ENCODE data around the gene RPS18. TPM values are rescaled to one million over a fixed set of nuclear protein-coding genes. Genes with fewer than 3 reads are reported as not detected.

The RPS18 gene
- total RNA-seq, 1 experiment from 2014 or later: 2,614 TPM

DNA sequence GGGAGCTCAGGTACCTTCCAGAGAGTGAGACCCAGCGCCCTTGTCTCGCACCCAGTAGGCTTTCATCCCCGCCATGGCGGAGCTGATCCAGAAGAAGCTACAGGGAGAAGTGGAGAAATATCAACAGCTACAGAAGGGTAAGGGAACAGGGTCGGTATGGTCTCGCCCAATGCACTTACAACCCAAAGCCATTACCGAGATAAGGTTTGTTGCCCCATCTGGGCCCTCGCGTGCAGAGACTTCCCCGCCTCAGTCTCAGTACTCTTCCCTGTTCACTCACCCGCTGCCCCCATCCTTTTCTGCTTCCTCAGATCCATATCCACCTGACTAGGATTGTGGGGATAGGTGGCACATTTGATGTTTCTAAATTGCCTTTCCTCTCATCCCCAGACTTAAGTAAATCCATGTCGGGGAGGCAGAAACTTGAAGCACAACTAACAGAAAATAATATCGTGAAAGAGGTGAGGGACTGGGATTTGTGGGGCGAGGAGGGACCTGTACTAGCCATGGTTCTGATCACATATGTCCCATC is 18.0 kb downstream of the RPS18 start:
- DNase-seq (ENCODE audit: low read depth in 1 of 2, low spot score in 2 of 2): no peak
- Histone ChIP-seq H3K9me3 (replicated peaks) (no peaks in the 10 kb centered on the region), H3K36me3 (peaks cover 70% of the 10 kb centered on the region), H3K4me1 (replicated peaks) (peaks cover 17% of the 10 kb centered on the region), H3K27ac (peak overlapping the region; percentile 17; the same call in 1 of the 2 replicates), H3K27me3 (replicated peaks) (no peaks in the 10 kb centered on the region), H3K4me3 (peak overlapping the region; percentile 54)

DNA sequence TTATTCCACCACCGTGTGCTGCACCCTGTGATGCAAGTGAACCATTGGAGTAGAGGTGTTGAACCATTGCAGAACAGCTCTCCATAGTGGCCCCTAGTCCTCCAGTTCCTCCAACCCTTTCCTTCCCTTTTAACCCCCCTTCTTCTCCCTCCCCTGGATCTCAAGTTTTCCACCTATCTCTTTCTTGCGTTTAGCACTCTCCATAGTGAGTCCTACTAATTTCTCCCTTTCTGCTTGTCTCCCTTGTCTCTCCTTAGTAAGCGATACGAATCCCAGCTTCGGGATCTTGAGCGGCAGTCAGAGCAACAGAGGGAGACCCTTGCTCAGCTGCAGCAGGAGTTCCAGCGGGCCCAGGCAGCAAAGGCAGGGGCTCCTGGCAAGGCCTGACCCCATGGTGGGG is 18.6 kb downstream of the RPS18 start:
- no peak overlapping the region for H3K27ac ChIP-seq
- peaks cover 66% of the 10 kb centered on the region for H3K36me3 ChIP-seq
- DNase-seq (ENCODE audit: low read depth in 1 of 2, low spot score in 2 of 2): no peak
- H3K4me3 ChIP-seq: peak overlapping the region; percentile 54
- no peaks in the 10 kb centered on the region for H3K27me3 ChIP-seq (replicated peaks)
- peaks cover 17% of the 10 kb centered on the region for H3K4me1 ChIP-seq (replicated peaks)
- no peaks in the 10 kb centered on the region for H3K9me3 ChIP-seq (replicated peaks)

DNA sequence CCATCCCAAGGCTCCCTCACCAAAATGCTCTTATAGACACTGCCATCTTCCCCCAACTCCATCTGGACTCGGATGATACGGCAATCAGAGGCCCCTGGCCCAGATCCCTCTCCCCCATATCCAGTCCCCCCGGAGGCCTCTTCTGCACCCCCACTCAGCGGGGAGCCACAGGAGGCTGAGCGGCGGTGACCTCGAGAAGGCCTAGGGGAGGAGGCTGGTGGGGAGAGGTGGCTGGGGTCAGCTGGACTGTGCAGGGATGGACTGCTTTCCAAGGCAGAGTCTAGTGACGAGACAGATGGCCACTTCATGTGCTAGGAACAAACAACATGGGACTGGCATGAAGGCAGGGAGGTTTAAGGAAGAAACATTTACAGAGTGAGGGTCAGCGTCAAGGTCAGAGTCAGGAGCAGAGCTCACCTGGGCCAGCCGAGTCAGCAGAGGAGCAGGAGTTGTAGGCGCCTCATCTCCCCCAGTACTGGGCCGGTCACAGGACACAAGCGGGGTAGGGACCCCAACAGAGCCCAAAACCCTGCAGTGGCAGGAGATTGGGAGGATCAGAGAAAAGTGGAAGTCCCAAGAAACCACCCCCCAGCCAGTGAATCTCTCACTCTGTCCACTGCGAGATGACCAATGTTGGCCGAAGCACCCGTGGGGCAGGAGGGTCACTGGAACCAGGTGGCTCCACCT is 21.3 kb downstream of the RPS18 start:
- Histone ChIP-seq H3K27ac (no peak overlapping the region), H3K9me3 (replicated peaks) (no peaks in the 10 kb centered on the region), H3K4me3 (no peak overlapping the region), H3K27me3 (replicated peaks) (no peaks in the 10 kb centered on the region), H3K36me3 (peaks cover 53% of the 10 kb centered on the region), H3K4me1 (replicated peaks) (peaks cover 19% of the 10 kb centered on the region)
- no peak for DNase-seq (ENCODE audit: low read depth in 1 of 2, low spot score in 2 of 2)

GRCh38 chr6:33294086-33294823 is 22.4 kb downstream of the RPS18 start:
- Histone ChIP-seq H3K27me3 (replicated peaks) (no peaks in the 10 kb centered on the region), H3K36me3 (peaks cover 51% of the 10 kb centered on the region), H3K4me1 (replicated peaks) (peaks cover 17% of the 10 kb centered on the region), H3K9me3 (replicated peaks) (no peaks in the 10 kb centered on the region), H3K27ac (no peak overlapping the region), H3K4me3 (no peak overlapping the region)
- DNase-seq (ENCODE audit: low read depth in 1 of 2, low spot score in 2 of 2): no peak

- no peak for DNase-seq (ENCODE audit: low read depth in 1 of 2, low spot score in 2 of 2)
- H3K27ac ChIP-seq: no peak overlapping the region
- H3K9me3 ChIP-seq (replicated peaks): no peaks in the 10 kb centered on the region
- no peaks in the 10 kb centered on the region for H3K27me3 ChIP-seq (replicated peaks)
- peaks cover 15% of the 10 kb centered on the region for H3K4me1 ChIP-seq (replicated peaks)
- no peak overlapping the region for H3K4me3 ChIP-seq
- H3K36me3 ChIP-seq: peaks cover 53% of the 10 kb centered on the region
Observed at GRCh38 chr6:33295621-33296369, 23.9 kb downstream of the RPS18 start.

DNA sequence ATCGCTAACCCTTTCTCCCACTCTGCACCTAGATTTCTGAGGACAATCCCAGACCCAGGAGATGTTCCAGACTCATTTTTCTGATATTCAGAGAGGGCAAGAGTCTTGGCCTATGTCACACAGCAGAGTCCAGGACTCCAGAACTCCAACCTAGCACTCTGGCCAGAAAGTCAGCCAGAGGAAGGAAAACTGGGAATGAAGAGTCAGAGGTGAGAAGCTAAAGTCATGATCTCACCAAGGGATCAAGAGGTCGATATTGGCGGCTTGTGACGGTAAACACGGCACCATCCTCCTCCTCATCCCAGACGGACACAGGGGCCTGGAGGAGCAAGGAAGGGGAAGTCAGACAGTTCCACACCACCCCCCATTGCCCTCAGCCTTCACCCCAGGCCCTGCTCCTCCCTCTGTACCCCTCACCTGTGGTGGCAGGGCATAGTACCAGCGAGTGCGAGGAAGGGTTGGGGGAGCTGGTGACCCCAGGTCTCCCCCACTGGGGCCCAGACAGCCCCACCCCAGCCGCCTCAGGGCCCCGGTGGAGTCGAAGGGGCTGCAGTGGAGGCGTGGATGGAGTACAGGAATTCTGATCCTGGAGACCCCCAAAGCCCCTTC is 25.0 kb downstream of the RPS18 start:
- Histone ChIP-seq H3K4me1 (replicated peaks) (peaks cover 15% of the 10 kb centered on the region), H3K27me3 (replicated peaks) (no peaks in the 10 kb centered on the region), H3K9me3 (replicated peaks) (no peaks in the 10 kb centered on the region), H3K4me3 (no peak overlapping the region), H3K36me3 (peaks cover 53% of the 10 kb centered on the region), H3K27ac (no peak overlapping the region)
- no peak for DNase-seq (ENCODE audit: low read depth in 1 of 2, low spot score in 2 of 2)

DNA sequence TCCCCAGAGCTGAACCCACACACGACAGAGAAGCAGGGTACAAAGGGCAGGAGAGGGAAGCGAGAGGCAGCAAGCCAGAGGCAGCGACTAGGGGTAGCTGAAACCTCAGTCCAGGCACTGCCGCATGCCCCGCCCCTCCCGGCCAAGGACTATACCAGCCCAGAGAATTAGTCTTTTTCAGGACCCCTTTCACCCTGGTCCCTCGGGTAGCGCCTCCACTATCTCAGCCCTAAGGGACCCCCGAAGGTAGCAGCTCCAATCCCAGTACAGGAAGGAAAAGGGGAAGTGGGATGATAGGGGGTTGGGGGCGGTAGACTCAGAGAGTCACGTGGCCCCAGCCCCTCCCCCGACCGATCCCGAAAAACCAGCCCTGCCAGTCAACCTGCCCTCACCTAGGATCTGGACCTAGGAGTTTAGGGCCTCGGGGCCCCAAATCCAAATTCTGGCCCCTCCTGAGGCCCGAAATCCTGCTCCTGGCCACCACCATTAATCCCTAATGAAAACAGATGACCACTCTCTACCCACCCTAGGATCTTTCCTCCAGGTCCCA is 25.6 kb downstream of the RPS18 start:
- no peak for DNase-seq (ENCODE audit: low read depth in 1 of 2, low spot score in 2 of 2)
- H3K4me3 ChIP-seq: peak overlapping the region; percentile 56
- H3K27me3 ChIP-seq (replicated peaks): no peaks in the 10 kb centered on the region
- no peaks in the 10 kb centered on the region for H3K9me3 ChIP-seq (replicated peaks)
- peaks cover 51% of the 10 kb centered on the region for H3K36me3 ChIP-seq
- H3K27ac ChIP-seq: no peak overlapping the region
- H3K4me1 ChIP-seq (replicated peaks): peaks cover 15% of the 10 kb centered on the region

DNA sequence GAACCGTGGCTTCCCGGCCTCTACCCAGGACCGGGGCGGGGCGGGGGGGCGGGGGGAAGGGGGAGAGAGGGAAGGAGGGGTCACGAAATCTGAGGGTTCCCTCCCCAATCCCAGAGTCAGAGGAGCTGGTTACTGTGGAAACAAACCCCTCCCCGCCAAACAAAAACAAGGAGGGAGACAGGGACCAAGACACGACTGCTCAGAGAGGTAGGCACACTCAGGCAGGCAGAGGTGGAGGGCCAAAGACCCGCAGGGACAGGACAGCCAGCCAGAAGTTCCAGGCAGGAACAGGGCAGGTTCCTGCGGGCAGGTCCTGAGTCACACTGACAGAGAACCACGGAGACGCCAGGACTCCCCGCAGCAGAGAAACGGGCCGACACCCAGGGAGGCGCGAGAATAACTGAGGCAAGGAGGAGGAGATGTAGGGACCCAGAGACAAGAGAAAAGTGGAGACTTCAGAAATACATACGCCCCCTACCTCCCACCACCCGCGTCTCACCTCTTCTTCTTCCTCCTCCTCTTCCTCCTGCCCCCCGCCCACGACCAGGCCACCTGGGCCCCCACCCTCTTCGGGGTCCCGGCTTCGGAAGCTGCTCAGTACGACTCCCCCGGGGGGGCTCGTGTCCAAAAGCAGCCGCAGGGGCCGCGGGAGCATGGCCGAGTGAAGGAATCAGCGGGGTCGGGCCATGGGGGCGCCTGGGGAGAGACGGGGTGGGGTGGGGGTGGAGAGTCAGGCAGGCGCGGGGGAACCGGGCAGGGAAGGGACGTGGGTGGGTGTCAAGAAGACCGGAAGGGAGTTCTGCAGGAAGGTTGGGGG is 26.3 kb downstream of the RPS18 start:
- peak; percentile 71 to 79 for DNase-seq (ENCODE audit: low read depth in 1 of 2, low spot score in 2 of 2)
- H3K27ac ChIP-seq: peak overlapping the region; percentile 83
- H3K27me3 ChIP-seq (replicated peaks): no peaks in the 10 kb centered on the region
- no peaks in the 10 kb centered on the region for H3K9me3 ChIP-seq (replicated peaks)
- H3K4me1 ChIP-seq (replicated peaks): peaks cover 15% of the 10 kb centered on the region
- peak overlapping the region; percentile 56 for H3K4me3 ChIP-seq
- peaks cover 50% of the 10 kb centered on the region for H3K36me3 ChIP-seq

GRCh38 chr6:33298773-33299236 is 26.9 kb downstream of the RPS18 start, which contains the start of gene RGL2:
TSS of gene RGL2 (minus strand) at chr6:33298942. CDS start at chr6:33298610, 332 bp downstream.
- peaks cover 54% of the 10 kb centered on the region for H3K36me3 ChIP-seq
- DNase-seq (ENCODE audit: low read depth in 1 of 2, low spot score in 2 of 2): peak in 1 of 2 experiments; percentile 69
- H3K4me3 ChIP-seq: peak within 1 kb of the TSS; percentile 56
- peak within 1 kb of the TSS; percentile 83 for H3K27ac ChIP-seq
- H3K27me3 ChIP-seq (replicated peaks): no peaks in the 10 kb centered on the region
- H3K9me3 ChIP-seq (replicated peaks): no peaks in the 10 kb centered on the region
- H3K4me1 ChIP-seq (replicated peaks): peaks cover 15% of the 10 kb centered on the region

DNA sequence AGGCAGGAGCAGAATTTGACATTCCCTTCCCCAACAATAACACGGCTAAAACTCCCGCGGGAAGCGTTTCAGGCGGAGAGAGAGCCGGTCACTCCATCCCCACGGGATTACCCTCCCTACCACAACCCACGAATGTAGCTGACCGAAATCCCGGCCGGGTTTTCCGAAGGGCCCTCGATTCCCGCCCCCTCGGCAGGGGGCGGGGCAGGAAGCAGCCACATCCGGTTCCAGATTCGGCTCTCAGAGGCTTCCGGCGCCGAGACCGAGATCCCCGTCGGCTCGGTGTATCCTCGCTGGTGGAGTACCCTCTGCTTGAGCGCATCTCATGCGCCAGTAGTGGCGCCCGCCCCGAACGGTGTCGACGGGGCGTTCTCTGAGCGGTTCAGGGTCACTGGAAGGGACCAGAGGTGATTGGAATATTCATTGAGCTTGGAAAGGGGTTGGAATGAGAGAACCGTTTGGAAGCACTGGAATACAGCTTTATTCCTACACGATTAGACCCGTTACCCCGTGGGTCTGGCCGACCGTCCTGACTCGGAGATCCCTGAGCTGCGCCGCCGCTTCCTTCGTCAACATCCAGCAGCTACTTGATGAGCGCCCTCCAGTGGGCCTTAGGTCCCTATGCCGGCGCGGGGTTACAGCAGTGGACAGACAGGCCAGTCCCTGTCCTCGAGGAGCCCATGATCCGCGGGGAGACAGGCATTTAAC is 27.5 kb downstream of the RPS18 start:
- peak; percentile 94 to 95 for DNase-seq (ENCODE audit: low read depth in 1 of 2, low spot score in 2 of 2)
- H3K9me3 ChIP-seq (replicated peaks): no peaks in the 10 kb centered on the region
- H3K36me3 ChIP-seq: peaks cover 57% of the 10 kb centered on the region
- H3K27ac ChIP-seq: peak overlapping the region; percentile 83
- H3K4me1 ChIP-seq (replicated peaks): peaks cover 15% of the 10 kb centered on the region
- peak overlapping the region; percentile 56 for H3K4me3 ChIP-seq
- no peaks in the 10 kb centered on the region for H3K27me3 ChIP-seq (replicated peaks)

DNA sequence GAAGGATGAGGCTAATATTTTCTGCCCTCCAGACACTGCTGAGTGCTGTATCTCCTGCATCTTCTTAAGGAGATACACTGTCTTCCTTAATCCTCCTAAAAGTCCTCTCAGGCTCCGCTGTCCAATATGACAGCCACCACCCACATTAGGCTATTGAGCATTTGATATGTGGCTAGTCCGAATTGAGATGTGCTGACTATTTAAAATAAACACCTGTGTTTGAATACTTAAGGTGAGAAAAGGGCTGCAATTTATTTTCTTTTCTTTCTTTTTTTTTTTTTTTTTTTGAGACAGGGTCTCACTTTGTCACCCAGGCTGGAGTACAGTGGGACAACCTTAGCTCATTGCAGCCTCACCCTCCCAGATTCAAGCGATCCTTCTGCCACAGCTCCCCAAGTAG is 30.0 kb downstream of the RPS18 start:
- H3K36me3 ChIP-seq: peaks cover 61% of the 10 kb centered on the region
- H3K4me1 ChIP-seq (replicated peaks): peaks cover 15% of the 10 kb centered on the region

GRCh38 chr6:33304216-33304615 is 32.3 kb downstream of the RPS18 start:
- DNase-seq (ENCODE audit: low read depth in 1 of 2, low spot score in 2 of 2): no peak

More for the DNA sequence above, 30.0 kb downstream of the RPS18 start:
- H3K4me3 ChIP-seq: no peak overlapping the region
- no peak overlapping the region for H3K27ac ChIP-seq
- no peaks in the 10 kb centered on the region for H3K9me3 ChIP-seq (replicated peaks)
- DNase-seq (ENCODE audit: low read depth in 1 of 2, low spot score in 2 of 2): no peak
- no peaks in the 10 kb centered on the region for H3K27me3 ChIP-seq (replicated peaks)

More at GRCh38 chr6:33304216-33304615, 32.3 kb downstream of the RPS18 start:
- no peak overlapping the region for H3K27ac ChIP-seq
- no peak overlapping the region for H3K4me3 ChIP-seq
- H3K9me3 ChIP-seq (replicated peaks): no peaks in the 10 kb centered on the region
- H3K4me1 ChIP-seq (replicated peaks): peaks cover 8% of the 10 kb centered on the region
- H3K36me3 ChIP-seq: peaks cover 71% of the 10 kb centered on the region
- no peaks in the 10 kb centered on the region for H3K27me3 ChIP-seq (replicated peaks)

Data from SJSA1 (cell line).